Activated CD8-positive, alpha-beta memory T cell treated with anti-CD3 and anti-CD28 coated beads, Interleukin-2, amount 50 U/mL, for 1 hour (primary cell): ENCODE data around the gene AKAP13.

Source experiments
- DNase-seq: peaks from one replicate; pipeline ENCODE4 v3.0.0-alpha.2; 2020; ENCODE audit errors: extremely low read depth

Gene AKAP13

DNA sequence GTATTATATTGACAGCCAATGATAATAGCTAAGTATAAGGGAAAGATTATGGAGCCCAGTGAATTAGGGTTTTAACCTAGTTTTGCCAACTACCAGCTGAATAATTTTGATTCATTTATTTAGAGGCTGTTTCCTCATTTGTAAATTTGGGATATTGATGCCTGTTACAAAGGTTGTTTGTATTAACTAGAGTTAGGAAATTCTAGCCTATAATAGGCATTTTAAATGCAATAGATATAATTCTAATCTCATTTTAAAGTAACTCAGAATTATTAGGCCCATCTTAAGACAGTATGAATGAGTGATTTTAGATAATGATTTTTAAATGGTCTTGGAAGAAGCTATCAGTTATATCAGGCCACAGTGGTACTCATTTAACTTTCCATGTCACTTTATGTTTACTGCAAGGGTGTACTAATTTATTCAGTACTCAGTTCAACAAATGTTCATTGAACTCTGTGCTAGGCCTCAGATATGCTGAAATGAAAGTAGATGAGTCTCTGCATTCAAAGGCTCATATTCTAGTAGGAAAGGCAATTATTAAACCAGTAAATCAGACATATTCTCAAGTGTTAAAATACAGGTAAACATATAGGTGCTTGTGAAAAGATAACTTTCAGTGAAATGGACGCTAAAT lies 213.5 kb downstream of the AKAP13 start:
- no peak for DNase-seq

DNA sequence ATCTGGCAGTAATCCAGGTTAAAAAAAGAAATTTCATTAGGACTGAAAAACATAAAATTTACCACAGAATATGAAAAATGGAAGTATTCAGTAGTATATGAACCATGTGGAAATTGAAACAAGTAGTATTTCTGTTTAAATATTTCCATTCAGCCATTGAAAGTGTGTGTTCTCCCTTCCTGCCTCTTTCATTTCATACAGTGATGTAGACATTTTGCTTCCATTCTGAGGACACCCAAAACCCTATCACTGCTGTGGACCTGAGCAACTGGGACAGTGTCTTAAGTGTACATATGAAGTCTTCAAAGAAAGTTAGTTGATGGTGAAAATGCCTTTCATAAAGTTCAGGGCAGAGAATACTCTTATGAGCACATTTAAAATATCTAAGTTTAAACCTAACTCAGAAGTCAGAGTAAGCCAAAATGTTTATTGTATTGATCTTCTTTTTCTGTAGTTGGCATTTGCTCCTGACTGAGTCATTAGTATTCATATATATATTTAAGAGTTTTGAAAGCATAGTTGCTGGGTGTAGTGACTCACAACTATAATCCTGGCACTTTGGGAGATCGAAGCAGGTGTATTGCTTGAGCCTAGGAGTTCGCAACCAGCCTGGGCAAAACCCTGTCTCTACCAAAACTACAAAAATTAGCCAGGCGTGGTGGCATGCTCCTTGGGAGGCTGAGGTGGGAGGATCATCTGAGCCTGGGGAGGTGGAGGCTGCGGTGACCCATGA lies 215.6 kb downstream of the AKAP13 start:
- no peak for DNase-seq

DNA sequence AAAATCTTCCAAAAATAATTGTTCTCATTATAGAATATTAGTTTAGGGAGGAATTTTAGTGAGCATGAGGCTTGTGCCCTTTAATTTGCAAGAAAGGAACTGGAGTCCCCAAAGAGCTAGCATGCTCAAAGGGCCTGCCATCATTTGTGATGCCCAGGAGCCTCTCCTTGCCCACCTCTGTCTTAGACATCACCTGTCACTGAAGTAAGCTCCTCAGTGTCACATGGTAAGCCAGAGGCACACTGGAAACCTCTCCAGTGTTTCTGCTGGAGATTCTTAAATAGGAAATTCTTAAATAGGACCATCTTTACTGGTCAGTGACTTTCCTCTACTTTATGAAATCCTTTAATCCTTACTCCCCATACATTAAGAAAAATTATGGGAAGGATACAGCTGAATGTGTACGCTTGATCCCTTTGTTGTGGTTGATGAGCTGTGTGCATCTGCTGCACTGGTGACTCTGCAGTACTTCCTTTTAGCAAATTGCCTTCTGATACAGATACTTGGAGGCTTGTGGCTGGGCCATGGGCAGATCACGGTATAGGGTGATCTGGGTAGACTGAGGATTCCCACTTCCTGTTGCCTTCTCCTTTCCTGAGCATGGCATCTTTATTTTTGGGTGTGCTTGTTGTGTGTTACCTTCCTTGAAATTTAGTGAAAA lies 216.9 kb downstream of the AKAP13 start:
- DNase-seq = no peak

DNA sequence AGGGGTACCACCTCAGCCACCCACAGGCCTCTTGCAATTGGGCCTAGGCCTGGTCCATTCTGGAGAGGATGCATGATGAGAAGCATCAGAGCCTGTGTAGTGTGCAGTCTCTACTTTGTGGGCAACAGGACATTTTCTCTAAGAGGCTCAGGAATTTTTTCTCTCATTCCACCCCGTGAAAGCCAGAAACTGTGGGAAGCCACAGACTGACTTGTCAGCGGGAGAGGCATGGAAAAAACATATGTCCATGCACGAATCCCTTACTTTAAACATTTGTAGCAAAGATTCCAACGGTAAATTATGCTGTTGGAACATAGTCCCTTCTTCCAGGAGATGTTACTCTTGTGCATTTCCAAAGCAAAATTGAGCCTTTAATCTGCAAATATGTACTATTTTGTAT lies 217.8 kb downstream of the AKAP13 start:
- no peak for DNase-seq

DNA sequence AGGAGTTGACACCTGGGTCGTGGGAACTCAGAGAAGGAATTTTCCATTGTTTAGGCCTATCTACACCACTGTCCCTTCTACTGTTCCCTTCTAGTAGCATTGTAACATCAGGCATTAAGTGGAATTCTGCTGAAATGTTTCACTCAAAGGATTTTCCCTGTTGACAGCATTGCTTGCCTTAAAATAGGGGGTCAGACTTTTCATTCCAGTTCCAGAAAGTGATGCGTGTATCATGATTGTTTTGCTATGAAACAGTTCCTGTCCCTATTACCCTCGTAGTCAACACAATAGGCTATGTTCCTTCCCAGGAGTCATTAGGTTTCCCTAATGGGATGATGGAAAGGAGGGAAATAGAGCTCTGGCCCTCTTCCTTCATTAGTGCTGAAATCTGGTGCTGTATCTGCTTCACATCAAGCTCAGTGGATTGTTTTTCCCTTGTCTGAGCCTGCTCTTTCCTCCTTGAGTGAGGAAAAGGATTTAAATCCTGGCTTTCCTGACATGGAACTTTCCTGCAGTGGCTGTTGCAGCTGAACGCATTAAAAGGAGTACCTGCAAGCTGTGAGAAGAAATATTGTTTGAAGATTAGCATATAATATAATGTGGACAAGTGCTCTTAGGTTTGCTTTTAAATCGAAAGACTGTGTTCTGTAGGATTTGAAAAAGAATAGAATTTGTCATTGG lies 218.5 kb downstream of the AKAP13 start:
- DNase-seq = no peak

DNA sequence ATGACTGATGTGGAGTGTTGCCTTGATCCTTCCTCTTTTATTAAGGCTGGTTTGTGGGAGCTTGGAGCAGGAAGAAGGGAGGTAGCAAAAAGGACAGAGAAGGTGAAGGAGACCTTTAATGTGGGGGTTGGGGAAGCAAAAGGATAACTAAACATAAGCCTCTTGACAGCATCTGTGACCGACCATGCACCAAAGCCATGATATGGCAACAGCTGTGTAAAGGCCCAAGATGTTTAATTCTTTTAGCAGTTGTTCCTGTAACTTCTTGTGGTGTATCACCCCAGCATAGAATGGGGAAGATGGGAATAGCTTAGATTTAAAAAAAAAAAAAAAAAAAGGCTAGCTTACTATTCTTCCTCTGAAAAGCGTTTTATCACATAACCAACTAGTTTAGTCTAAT lies 219.6 kb downstream of the AKAP13 start:
- no peak for DNase-seq

- DNase-seq = no peak
Measured at GRCh38 chr15:85603160-85603559, 222.8 kb downstream of the AKAP13 start.

DNA sequence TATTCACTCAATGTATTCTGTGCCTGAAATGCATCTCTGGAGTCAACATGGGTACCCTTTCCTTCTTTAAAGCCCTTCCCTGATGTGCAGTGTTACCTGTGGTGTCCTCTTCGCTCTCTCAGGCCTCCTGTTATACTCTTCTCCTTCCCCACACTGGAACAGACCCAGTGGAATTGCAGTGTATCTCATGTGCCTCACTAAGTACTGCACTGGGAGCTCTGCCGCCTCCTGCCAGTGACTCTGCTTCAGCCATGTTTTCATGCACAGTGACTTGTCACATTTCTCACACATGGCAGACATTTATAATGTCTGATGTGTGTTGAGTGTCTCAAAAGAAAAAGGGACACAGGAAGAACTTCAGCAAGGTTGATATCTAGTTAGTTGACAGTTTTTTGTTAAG lies 223.3 kb downstream of the AKAP13 start:
- DNase-seq = no peak

- DNase-seq = no peak
Measured at GRCh38 chr15:85604194-85604593, 223.8 kb downstream of the AKAP13 start.

DNA sequence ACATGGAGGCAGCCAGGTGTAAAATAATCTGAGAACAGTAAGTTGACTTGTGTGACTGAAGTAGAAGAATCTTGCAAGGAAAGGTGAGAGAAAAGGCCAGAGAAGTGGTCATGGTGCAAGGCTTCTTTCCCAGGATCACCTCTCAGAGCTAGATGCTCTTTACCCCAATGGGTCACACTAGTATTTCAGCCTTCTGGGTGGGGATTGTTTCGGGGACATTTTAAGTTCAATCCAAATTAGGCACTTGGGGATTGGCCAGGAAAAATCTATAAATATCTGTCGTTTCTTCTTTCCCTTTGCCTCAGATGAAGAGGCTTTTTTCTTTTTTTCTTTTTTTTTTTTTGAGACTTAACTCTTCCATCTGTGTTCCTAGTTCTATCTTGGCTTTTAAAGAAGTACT lies 226.3 kb downstream of the AKAP13 start:
- DNase-seq = no peak

GRCh38 chr15:85607141-85607806 lies 226.9 kb downstream of the AKAP13 start:
- DNase-seq = no peak

- DNase-seq = no peak
Measured at GRCh38 chr15:85607842-85608241, 227.4 kb downstream of the AKAP13 start.

- no peak for DNase-seq
Measured at GRCh38 chr15:85609492-85609891, 229.1 kb downstream of the AKAP13 start.

- DNase-seq = no peak
Measured at GRCh38 chr15:85611361-85611760, 231.0 kb downstream of the AKAP13 start.

- DNase-seq = no peak
Measured at GRCh38 chr15:85614059-85614458, 233.7 kb downstream of the AKAP13 start.

DNA sequence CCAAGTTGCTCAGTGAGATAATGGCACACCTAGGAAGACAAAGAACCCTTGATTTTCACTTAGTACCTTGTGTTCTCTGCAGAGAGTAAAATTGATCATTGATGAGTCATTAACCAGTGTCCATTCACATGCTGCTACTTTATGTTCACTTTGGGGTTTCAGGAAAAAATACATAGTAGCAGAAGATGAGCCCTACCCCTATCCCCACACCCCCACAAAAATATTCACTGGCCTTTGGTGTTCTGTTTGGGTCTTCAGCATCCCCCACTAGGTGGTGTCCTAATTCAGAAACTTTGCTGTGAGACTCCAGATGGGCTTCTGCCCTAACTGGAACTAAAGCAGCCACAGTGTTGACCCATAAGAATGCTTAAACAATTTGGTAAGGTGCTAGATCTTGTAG lies 235.5 kb downstream of the AKAP13 start:
- DNase-seq = no peak

- no peak for DNase-seq
Measured at GRCh38 chr15:85616549-85617110, 236.2 kb downstream of the AKAP13 start.

DNA sequence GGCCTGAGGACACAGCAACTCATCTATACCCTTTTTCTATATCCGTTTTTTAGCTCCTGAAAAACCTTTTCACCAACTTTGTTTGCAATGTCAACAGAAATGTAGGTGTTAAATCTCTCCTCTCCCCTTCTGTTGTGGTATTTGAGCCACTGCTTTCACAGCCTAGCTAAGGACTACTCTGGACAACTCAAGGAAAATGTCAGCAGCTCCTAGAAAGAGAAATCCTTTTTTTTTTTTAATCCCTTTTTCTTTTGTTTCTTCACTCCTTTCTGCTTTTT lies 237.8 kb downstream of the AKAP13 start:
- DNase-seq = no peak

DNA sequence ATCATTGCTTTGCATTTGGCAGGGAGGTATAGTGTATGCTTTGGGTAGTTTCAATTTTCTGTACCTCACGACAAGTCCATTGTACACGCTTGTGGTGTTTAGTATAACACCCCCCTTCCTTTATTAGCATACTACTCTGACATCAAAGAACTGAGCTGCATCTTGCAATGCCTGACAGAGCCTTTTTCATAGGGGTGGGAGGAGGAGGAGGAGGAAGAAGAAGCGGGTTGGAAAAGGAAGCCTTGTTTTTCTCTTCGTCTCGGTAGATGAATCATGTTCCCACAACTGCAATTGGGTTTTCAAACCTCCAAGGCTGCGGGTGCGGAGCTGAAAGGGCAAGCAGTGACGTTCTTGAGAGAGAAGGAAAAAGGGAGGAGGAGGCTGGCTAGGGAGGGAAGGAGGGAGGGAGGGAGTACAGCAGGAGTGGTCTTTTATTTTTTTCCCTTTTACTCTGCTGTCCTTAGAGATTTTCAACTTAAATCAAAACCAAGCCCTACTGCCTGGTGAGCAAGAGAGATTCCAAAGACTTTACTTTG lies 238.6 kb downstream of the AKAP13 start:
- DNase-seq = peak; percentile 63

DNA sequence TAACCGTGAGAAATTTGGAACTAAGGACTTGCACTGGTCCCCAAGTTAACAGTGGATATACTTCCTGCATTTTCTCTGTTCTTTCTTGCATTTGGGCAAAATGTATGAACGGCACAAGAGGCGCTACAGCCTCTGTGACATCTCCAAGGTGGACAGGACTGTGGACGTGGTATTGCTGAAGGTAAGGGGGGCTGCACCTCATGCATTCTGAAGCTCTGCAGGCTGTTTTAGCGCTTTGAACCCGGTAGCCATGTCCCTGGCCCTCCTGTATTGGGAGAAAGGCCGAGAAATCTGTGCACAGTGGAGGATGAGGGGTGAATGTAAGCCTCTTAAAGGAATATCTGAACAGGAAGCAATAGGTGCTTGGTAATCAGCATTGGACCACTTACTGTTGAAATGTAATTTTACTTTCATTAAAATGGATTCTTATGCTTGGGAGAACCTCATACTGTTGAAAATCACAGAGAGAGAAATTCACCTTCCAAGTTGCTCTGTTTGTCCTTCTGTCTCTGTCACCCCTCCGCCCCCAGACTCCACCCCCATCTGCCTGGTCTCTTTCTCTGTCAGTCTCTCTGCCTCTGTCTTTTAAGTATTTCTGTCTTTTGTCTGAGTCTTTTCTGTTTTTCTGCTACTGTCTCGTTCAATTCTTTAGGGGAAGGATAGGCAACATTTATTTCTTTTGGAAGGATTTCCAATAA lies 239.7 kb downstream of the AKAP13 start:
- no peak for DNase-seq

- DNase-seq = no peak
Measured at GRCh38 chr15:85620690-85621049, 240.3 kb downstream of the AKAP13 start.
